Omental fat pad (tissue), 4 donors: Measurements from ENCODE around the gene LASP1NB. TPM values are rescaled to one million over a fixed set of nuclear protein-coding genes. Genes with fewer than 3 reads are reported as not detected.
"Not testable (repeated sequence)": the region's sequence is repeated elsewhere in the genome, so short reads cannot be mapped to it uniquely, and the experiment has no call there.

ENCODE experiments used
- ATAC-seq: fragments of 150-250 bp; one replicate; pipeline ENCODE4 v1.9.1; 2016; ENCODE audit warnings: mild to moderate bottlenecking, moderate library complexity; ENCODE audit not compliant: low FRiP score
- DNase-seq: peaks from one replicate; pipeline ENCODE4 v3.0.0-alpha.2; 2019; ENCODE audit warnings: low spot score
- CTCF ChIP-seq, 3 donors: fragments of 450-650 bp; IDR thresholded peaks; one replicate each; pipeline ENCODE4 v1.5.1; 2016 to 2017; ENCODE audit warnings: antibody characterized with exemption in 3 of 3, mild to moderate bottlenecking in 3 of 3, moderate library complexity in 2 of 3
- small RNA-seq: library from RNA; depleted of rRNA; stranded (forward); fragments of <200 nt; gene quantifications from one replicate; pipeline ENCODE3, GENCODE V24; 2016
- total RNA-seq, 4 donors: library from RNA; depleted of rRNA; stranded (reverse); fragments of >200 nt; gene quantifications; one replicate each; pipeline ENCODE4 v1.1.0, GENCODE V29; 2016

LASP1NB gene

GRCh38 chr17:38970128-38970527 is 44.7 kb downstream of the LASP1NB start:
- no peak for DNase-seq
- ATAC-seq: no peak
- TF ChIP-seq CTCF (IDR thresholded peaks at IDR 0.05): no peak

GRCh38 chr17:38970804-38971203 is 45.4 kb downstream of the LASP1NB start:
- DNase-seq (no peak), ATAC-seq (no peak)
- no peak for TF ChIP-seq CTCF (IDR thresholded peaks at IDR 0.05)

GRCh38 chr17:38976187-38976551 is 50.8 kb downstream of the LASP1NB start:
- not testable (repeated sequence) for DNase-seq, ATAC-seq

GRCh38 chr17:38978180-38978579 is 52.8 kb downstream of the LASP1NB start:
- ATAC-seq (no peak), DNase-seq (no peak)
- no peak for TF ChIP-seq CTCF (IDR thresholded peaks at IDR 0.05)

Small RNA genes within 50 kb of the gene (small RNA-seq; reads per million reads assigned to genes)
- not detected for gene MIR6779

Other genes starting within 250 kb of the LASP1NB start
- gene MLLT6, start 220.3 kb upstream of the LASP1NB start, total RNA-seq: 100 to 1,000 TPM in 1 of 4 donors, 10 to 100 TPM in 3; 38.7 to 108 (median 54.8) TPM
- gene CISD3, start 195.3 kb upstream of the LASP1NB start, total RNA-seq: 10 to 100 TPM in 3 of 4 donors, 1 to 10 TPM in 1; 7.6 to 25.5 (median 15.7) TPM
- 10 to 100 TPM in 1 of 4 donors, 1 to 10 TPM in 3; 3.2 to 17.0 (median 6.1) TPM for gene PCGF2, start 177.3 kb upstream of the LASP1NB start, total RNA-seq
- 100 to 1,000 TPM; 140 to 169 (median 155) TPM for gene PSMB3, start 172.9 kb upstream of the LASP1NB start, total RNA-seq
- gene PIP4K2B, start 126.1 kb upstream of the LASP1NB start, total RNA-seq: 10 to 100 TPM; 25.7 to 79.0 (median 47.2) TPM
- 10 to 100 TPM; 15.2 to 49.6 (median 30.5) TPM for gene CWC25, start 100.3 kb upstream of the LASP1NB start, total RNA-seq
- 1,000 to 10,000 TPM; 1,566 to 2,133 (median 2,034) TPM for gene RPL23, start 71.9 kb upstream of the LASP1NB start, total RNA-seq
- gene LASP1, start 55.6 kb upstream of the LASP1NB start, total RNA-seq: 100 to 1,000 TPM; 111 to 174 (median 148) TPM
- gene FBXO47, start 41.8 kb downstream of the LASP1NB start, total RNA-seq: not detected
- gene PLXDC1, start 226.0 kb downstream of the LASP1NB start, total RNA-seq: 10 to 100 TPM in 2 of 4 donors, 1 to 10 TPM in 2; 6.5 to 21.6 (median 9.1) TPM
- gene ARL5C, start 240.5 kb downstream of the LASP1NB start, total RNA-seq: not detected